ENCODE measurements around the gene CENPX.

CENPX gene

GRCh38 chr17:82015311-82015971, 7.2 kb downstream of the CENPX start:
- TF ChIP-seq CTCF (conservative IDR thresholded peaks at IDR 0.05; ENCODE audit: control insufficient read depth, insufficient read depth, low read depth, low read length), result no peak
- DNase-seq (ENCODE audit: low read depth), result no peak
- H3K4me3 ChIP-seq (ENCODE audit: control insufficient read depth, low read depth, low read length), result no peak overlapping the region

- no peak overlapping the region for H3K4me3 ChIP-seq (ENCODE audit: control insufficient read depth, low read depth, low read length)
- no peak for TF ChIP-seq CTCF (conservative IDR thresholded peaks at IDR 0.05; ENCODE audit: control insufficient read depth, insufficient read depth, low read depth, low read length)
- no peak for DNase-seq (ENCODE audit: low read depth)
These were observed 7.7 kb downstream of the CENPX start for GRCh38 chr17:82014971-82015310.

DNA sequence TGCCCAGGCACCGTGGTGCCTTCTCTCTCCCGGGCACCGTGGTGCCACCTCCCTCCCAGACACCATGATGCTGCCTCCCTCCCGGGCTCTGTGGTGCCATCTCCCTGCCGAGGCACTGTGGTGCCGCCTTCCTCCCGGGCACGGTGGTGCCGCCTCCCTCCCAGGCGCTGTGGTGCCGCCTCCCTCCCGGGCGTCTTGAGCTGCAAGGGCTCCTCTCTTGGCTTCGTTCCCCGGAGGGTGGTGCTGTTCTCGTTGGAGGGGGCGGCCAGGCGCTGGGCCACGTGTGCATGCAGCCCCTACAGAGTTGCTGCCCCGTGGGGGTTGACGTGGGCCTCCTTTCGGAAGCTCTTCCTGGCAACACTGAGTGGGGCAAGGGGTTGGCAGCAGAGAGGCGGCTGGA, 8.2 kb downstream of the CENPX start:
- DNase-seq (ENCODE audit: low read depth), result no peak
- no peak overlapping the region for H3K4me3 ChIP-seq (ENCODE audit: control insufficient read depth, low read depth, low read length)
- no peak for TF ChIP-seq CTCF (conservative IDR thresholded peaks at IDR 0.05; ENCODE audit: control insufficient read depth, insufficient read depth, low read depth, low read length)

DNA sequence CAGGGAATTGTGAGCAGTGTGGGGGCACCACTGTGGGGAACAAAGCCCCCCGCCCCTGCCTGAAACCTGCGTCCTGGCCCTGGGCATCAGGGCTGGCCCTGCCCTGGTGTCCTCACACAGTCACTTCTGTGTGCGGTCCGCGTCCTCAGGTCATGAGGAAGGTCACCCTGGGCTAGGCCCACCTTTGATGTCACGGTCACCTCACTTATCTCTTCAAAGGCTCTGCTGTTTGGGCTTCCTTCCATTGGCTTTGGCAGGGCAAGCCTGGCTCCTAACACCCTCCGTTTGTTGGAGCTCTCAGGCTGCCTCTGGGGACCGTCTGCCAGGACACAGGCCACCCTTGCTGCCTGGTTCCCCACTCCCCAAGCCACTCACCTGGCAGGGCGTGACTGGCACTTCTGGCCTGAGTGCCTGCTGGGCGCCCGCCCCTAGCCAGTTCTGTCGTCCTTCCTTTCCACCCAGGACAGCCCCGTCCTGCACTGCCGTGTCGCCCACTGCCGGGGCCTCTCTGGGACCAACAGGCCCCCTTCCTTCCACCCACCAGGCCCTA, 8.8 kb downstream of the CENPX start:
- no peak for DNase-seq (ENCODE audit: low read depth)
- no peak for TF ChIP-seq CTCF (conservative IDR thresholded peaks at IDR 0.05; ENCODE audit: control insufficient read depth, insufficient read depth, low read depth, low read length)
- H3K4me3 ChIP-seq (ENCODE audit: control insufficient read depth, low read depth, low read length), result no peak overlapping the region

- no peak overlapping the region for H3K4me3 ChIP-seq (ENCODE audit: control insufficient read depth, low read depth, low read length)
- no peak for DNase-seq (ENCODE audit: low read depth)
- TF ChIP-seq CTCF (conservative IDR thresholded peaks at IDR 0.05; ENCODE audit: control insufficient read depth, insufficient read depth, low read depth, low read length), result no peak
These were observed 9.3 kb downstream of the CENPX start for GRCh38 chr17:82013341-82013740.

- no peak for DNase-seq (ENCODE audit: low read depth)
- no peak for TF ChIP-seq CTCF (conservative IDR thresholded peaks at IDR 0.05; ENCODE audit: control insufficient read depth, insufficient read depth, low read depth, low read length)
- no peak overlapping the region for H3K4me3 ChIP-seq (ENCODE audit: control insufficient read depth, low read depth, low read length)
These were observed 9.9 kb downstream of the CENPX start for GRCh38 chr17:82012640-82013295.
